ENCODE data around the gene AGAP2.
"Not testable (repeated sequence)": the region's sequence is repeated elsewhere in the genome, so short reads cannot be mapped to it uniquely, and the experiment has no call there.

The AGAP2 gene

DNA sequence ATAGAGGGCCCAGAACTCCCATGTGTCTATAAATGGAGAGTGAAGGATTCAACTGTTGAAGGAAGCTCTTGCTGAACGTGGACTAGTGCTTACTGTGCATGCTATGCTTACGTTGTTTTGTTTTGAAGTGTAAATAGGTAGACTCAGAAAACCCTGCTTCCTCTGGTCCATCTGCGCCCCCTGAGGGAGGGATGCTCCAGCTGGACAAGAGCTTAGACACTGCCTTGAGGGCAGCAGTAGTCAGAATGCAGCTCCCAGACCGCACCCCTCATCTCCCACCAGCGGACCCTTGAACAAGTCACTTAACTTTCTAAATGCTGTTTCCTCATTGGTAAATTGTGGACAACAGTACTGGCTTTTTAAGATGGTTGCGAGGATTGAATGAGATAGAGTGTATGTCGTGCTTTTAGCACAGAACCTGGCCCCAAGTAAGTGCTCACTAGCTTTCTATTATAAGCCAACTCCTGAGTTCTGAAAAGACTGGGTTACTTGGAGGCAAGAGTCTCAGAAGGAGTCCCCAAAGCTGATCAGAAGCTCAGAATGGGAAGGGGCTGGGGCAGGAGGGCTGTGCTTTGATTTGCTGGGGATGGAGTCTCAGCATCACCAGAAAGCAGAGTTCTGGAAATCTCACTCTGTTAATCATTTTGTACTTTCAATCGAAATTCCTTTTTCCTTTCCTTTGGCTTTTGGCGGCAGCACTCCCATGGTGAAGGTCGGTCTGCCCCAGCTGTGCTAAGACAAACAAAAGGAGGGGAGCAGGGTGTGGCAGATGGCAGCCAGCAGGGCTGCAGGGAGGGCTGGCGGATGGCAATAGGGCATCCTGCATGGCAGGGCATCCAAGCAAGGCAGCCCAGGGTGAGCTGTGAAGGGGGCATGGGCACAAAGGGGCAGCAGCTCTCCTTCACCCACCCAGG lies 15.6 kb downstream of the AGAP2 start:
- Histone ChIP-seq H3K9ac (ENCODE audit: low read depth, low read length) (no peak overlapping the region), H3K4me1 (ENCODE audit: control insufficient read depth, insufficient read depth, low read length) (no peaks in the 10 kb centered on the region), H3K4me3 (ENCODE audit: low read depth, low read length) (no peak overlapping the region), H3K9me3 (ENCODE audit: control insufficient read depth, insufficient read depth, low read length) (no peaks in the 10 kb centered on the region), H3K27me3 (ENCODE audit: control insufficient read depth, insufficient read depth, low read length) (peaks cover 48% of the 10 kb centered on the region), H3K36me3 (ENCODE audit: control insufficient read depth, insufficient read depth, low read length) (peaks cover 5% of the 10 kb centered on the region)

DNA sequence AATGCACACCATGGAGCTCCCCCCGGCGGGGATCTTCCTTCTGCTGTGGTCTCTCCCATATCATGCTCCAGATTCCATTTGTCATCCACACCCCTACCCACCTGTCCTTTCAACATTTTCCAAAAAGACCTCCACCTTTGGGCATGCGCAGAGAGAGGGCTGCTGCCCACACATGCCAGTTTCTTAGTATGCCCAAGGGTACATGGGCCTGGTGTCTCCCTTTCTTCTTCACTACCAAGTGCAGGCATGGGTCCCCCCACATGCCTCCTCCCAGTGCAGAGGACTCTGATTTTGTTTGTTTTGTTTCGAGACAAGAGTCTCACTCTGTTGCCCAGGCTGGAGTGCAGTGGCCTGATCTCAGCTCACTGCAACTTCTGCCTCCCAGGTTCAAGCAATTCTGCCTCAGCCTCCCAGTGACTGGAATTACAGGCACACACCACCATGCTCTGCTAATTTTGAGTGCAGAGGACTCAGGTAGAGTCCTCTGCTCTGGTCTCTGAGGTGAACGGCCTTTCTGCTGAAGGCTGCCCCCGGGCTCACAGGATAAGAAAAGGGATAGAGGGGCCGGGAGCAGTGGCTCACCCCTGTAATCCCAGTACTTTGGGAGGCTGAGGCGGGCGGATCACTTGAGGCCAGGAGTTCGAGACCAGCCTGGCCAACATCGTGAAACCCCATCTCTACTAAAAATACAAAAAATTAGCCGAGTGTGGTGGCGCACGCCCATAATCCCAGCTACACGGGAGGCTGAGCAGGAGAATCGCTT lies 16.5 kb downstream of the AGAP2 start:
- not testable (repeated sequence) for H3K4me1 ChIP-seq (ENCODE audit: control insufficient read depth, insufficient read depth, low read length); H3K4me3 ChIP-seq (ENCODE audit: low read depth, low read length); H3K36me3 ChIP-seq (ENCODE audit: control insufficient read depth, insufficient read depth, low read length); H3K9ac ChIP-seq (ENCODE audit: low read depth, low read length); H3K9me3 ChIP-seq (ENCODE audit: control insufficient read depth, insufficient read depth, low read length)
- peaks cover 38% of the 10 kb centered on the region for H3K27me3 ChIP-seq (ENCODE audit: control insufficient read depth, insufficient read depth, low read length)

DNA sequence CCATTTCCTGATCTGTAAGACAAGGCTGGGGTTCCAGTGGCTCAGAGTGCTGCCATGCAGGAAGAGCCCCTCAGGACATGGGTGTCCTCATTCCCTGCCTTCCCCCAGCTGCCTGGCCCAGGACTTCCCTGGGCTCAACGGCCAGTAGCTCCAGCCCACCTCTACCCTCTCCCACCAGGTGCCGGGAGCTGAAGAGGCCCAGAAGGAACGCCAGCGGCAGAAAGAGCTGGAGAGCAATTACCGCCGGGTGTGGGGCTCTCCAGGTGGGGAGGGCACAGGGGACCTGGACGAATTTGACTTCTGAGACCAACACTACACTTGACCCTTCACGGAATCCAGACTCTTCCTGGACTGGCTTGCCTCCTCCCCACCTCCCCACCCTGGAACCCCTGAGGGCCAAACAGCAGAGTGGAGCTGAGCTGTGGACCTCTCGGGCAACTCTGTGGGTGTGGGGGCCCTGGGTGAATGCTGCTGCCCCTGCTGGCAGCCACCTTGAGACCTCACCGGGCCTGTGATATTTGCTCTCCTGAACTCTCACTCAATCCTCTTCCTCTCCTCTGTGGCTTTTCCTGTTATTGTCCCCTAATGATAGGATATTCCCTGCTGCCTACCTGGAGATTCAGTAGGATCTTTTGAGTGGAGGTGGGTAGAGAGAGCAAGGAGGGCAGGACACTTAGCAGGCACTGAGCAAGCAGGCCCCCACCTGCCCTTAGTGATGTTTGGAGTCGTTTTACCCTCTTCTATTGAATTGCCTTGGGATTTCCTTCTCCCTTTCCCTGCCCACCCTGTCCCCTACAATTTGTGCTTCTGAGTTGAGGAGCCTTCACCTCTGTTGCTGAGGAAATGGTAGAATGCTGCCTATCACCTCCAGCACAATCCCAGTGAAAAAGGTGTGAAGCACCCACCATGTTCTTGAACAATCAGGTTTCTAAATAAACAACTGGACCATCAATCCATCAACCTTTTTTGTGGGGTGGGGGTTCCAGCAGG lies 17.6 kb downstream of the AGAP2 start:
- H3K36me3 ChIP-seq (ENCODE audit: control insufficient read depth, insufficient read depth, low read length): peaks cover 5% of the 10 kb centered on the region

DNA sequence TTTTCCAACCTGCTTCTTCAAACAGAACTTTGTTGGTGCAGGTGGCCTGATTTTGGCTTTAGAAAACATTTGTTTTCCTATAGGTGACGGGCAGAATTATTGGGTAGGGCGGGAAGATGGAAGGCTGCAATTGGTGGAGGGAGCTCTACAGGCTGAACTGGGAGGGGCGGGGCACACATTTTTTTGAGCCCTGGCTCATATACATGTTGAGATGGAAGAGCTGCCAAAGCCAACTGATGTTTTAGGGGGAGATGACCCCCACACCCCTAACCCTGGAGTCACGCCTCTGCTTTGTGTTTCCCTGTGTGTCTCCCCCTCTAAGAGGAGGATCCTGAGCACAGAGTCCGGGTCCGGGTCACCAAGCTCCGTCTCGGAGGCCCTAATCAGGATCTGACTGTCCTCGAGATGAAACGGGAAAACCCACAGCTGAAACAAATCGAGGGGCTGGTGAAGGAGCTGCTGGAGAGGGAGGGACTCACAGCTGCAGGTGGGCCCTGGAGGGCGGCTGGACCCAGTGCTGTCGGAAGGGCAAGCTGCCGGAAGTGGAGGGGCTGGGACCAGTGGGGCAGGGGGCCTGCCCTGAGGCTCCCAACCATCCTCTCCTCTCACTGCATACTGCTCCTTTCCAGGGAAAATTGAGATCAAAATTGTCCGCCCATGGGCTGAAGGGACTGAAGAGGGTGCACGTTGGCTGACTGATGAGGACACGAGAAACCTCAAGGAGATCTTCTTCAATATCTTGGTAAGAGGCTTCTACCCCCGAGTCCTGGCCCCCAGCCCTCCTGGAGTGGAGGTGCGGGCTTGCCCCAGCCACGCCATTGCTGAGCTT lies 18.6 kb downstream of the AGAP2 start:
- Histone ChIP-seq H3K4me1 (ENCODE audit: control insufficient read depth, insufficient read depth, low read length) (no peaks in the 10 kb centered on the region), H3K27me3 (ENCODE audit: control insufficient read depth, insufficient read depth, low read length) (peaks cover 22% of the 10 kb centered on the region), H3K9me3 (ENCODE audit: control insufficient read depth, insufficient read depth, low read length) (no peaks in the 10 kb centered on the region), H3K36me3 (ENCODE audit: control insufficient read depth, insufficient read depth, low read length) (peaks cover 8% of the 10 kb centered on the region), H3K4me3 (ENCODE audit: low read depth, low read length) (no peak overlapping the region), H3K9ac (ENCODE audit: low read depth, low read length) (no peak overlapping the region)

More for the DNA sequence above, 17.6 kb downstream of the AGAP2 start:
- Histone ChIP-seq H3K9me3 (ENCODE audit: control insufficient read depth, insufficient read depth, low read length) (no peaks in the 10 kb centered on the region), H3K4me1 (ENCODE audit: control insufficient read depth, insufficient read depth, low read length) (no peaks in the 10 kb centered on the region), H3K4me3 (ENCODE audit: low read depth, low read length) (no peak overlapping the region), H3K9ac (ENCODE audit: low read depth, low read length) (no peak overlapping the region), H3K27me3 (ENCODE audit: control insufficient read depth, insufficient read depth, low read length) (peaks cover 29% of the 10 kb centered on the region)

DNA sequence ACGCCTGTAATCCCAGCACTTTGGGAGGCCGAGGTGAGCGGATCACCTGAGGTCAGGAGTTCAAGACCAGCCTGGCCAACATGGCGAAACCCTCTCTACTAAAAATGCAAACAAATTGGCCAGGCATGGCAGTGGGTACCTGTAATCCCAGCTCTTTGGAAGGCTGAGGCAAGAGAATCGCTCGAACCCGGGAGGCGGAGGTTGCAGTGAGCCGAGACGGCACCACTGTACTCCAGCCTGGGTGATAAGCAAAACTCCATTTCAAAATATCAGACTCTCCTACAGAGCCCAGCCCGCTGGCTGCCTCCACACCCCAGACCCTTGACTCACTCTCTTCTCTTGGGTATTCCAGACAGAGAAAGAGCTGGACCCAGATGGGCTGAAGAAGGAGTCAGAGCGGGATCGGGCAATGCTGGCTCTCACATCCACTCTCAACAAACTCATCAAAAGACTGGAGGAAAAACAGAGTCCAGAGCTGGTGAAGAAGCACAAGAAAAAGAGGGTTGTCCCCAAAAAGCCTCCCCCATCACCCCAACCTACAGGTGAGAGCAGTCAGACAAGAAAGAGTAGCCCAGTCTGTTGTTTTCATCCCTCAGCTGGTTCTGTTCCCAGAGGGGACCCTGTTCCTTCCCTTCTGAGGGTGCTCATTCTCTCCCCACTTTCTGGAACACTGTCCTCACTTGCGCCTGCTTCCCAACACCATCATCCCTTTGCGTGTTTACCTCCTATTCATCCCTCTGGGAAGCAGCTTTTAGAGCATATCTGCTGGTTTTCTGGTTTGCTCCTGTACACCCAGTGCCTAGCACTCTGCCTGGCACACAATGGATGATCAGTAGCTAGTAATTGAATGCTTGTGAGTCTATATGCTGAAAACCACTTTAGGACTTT lies 19.7 kb downstream of the AGAP2 start:
- Histone ChIP-seq H3K36me3 (ENCODE audit: control insufficient read depth, insufficient read depth, low read length) (peaks cover 8% of the 10 kb centered on the region), H3K4me1 (ENCODE audit: control insufficient read depth, insufficient read depth, low read length) (no peaks in the 10 kb centered on the region), H3K9ac (ENCODE audit: low read depth, low read length) (no peak overlapping the region), H3K4me3 (ENCODE audit: low read depth, low read length) (no peak overlapping the region), H3K9me3 (ENCODE audit: control insufficient read depth, insufficient read depth, low read length) (no peaks in the 10 kb centered on the region), H3K27me3 (ENCODE audit: control insufficient read depth, insufficient read depth, low read length) (peaks cover 11% of the 10 kb centered on the region)

DNA sequence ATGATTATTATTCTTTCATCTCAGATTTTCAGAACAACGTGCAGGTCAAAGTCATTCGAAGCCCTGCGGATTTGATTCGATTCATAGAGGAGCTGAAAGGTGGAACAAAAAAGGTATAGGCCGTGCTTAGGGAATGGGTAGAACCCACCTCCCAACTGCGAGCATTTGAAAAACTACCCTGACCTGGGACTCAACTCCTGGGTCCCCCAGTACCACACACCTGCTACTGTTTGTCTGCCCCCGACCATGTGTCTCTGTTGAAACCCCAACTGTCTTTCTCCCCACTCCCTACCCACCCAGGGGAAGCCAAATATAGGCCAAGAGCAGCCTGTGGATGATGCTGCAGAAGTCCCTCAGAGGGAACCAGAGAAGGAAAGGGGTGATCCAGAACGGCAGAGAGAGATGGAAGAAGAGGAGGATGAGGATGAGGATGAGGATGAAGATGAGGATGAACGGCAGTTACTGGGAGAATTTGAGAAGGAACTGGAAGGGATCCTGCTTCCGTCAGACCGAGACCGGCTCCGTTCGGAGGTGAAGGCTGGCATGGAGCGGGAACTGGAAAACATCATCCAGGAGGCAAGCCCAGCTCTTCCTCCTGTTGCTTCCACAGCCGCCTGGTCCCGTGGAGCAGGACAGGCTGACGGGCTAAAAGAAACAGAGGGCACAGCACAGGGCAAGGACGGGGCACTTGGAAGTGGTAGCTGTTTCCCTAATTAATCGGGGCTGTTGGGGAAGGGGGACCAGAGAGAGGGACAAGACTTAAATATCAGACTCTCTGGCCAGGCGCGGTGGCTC lies 20.5 kb downstream of the AGAP2 start:
- Histone ChIP-seq H3K4me3 (ENCODE audit: low read depth, low read length) (no peak overlapping the region), H3K9me3 (ENCODE audit: control insufficient read depth, insufficient read depth, low read length) (no peaks in the 10 kb centered on the region), H3K9ac (ENCODE audit: low read depth, low read length) (no peak overlapping the region), H3K27me3 (ENCODE audit: control insufficient read depth, insufficient read depth, low read length) (peaks cover 4% of the 10 kb centered on the region), H3K4me1 (ENCODE audit: control insufficient read depth, insufficient read depth, low read length) (no peaks in the 10 kb centered on the region), H3K36me3 (ENCODE audit: control insufficient read depth, insufficient read depth, low read length) (peaks cover 8% of the 10 kb centered on the region)

DNA sequence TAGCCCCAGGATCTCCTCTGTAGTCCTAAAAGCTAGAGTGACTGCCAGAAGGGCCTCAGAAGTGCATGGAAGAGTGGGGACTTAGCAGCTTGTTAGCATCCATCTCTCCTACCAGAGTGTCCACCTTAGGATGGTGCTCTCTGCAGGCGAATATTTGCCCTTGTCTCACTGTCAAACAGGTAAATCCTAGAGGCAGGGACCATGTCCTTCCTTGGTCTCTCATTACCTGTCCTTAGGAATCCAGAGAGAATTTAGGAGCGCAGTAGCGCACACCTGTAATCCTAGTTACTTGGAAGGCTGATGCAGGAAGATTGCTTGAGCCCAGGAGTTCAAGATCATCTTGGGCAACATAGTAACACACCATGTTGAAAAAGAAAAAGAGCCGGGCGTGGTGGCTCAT lies 21.4 kb downstream of the AGAP2 start:
- no peak overlapping the region for H3K9ac ChIP-seq (ENCODE audit: low read depth, low read length)
- H3K9me3 ChIP-seq (ENCODE audit: control insufficient read depth, insufficient read depth, low read length): no peaks in the 10 kb centered on the region
- H3K36me3 ChIP-seq (ENCODE audit: control insufficient read depth, insufficient read depth, low read length): peaks cover 8% of the 10 kb centered on the region

DNA sequence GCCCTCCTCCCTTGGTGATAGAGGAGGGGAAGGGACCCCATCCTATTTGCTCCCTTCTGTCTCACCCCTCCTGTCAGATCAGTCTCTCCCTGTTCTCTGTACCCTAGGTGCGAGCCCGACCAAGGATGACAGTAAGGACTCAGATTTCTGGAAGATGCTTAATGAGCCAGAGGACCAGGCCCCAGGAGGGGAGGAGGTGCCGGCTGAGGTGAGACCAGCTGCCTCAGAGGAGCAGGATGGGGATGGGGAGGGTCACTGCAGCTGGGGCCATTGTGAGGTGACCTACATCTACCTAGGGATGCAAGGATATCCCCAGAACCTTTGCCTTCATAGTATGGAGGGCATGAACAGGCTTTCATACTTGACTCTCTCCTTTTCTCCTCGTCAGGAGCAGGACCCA lies 22.2 kb downstream of the AGAP2 start:
- Histone ChIP-seq H3K36me3 (ENCODE audit: control insufficient read depth, insufficient read depth, low read length) (peaks cover 8% of the 10 kb centered on the region), H3K4me1 (ENCODE audit: control insufficient read depth, insufficient read depth, low read length) (no peaks in the 10 kb centered on the region), H3K9me3 (ENCODE audit: control insufficient read depth, insufficient read depth, low read length) (no peaks in the 10 kb centered on the region), H3K9ac (ENCODE audit: low read depth, low read length) (no peak overlapping the region), H3K27me3 (ENCODE audit: control insufficient read depth, insufficient read depth, low read length) (no peaks in the 10 kb centered on the region), H3K4me3 (ENCODE audit: low read depth, low read length) (no peak overlapping the region)

More for the DNA sequence above, 21.4 kb downstream of the AGAP2 start:
- no peaks in the 10 kb centered on the region for H3K4me1 ChIP-seq (ENCODE audit: control insufficient read depth, insufficient read depth, low read length)
- no peaks in the 10 kb centered on the region for H3K27me3 ChIP-seq (ENCODE audit: control insufficient read depth, insufficient read depth, low read length)
- no peak overlapping the region for H3K4me3 ChIP-seq (ENCODE audit: low read depth, low read length)

DNA sequence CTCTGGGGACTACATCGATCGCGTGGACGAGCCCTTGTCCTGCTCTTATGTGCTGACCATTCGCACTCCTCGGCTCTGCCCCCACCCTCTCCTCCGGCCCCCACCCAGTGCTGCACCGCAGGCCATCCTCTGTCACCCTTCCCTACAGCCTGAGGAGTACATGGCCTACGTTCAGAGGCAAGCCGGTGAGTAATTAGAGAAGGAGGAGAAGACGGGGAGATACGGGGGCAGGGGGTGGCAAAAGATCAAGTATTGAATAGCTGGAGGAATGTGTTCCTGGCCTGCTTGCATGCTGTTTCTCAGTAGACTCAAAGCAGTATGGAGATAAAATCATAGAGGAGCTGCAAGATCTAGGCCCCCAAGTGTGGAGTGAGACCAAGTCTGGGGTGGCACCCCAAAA lies 22.8 kb downstream of the AGAP2 start:
- no peaks in the 10 kb centered on the region for H3K27me3 ChIP-seq (ENCODE audit: control insufficient read depth, insufficient read depth, low read length)
- no peak overlapping the region for H3K9ac ChIP-seq (ENCODE audit: low read depth, low read length)
- H3K9me3 ChIP-seq (ENCODE audit: control insufficient read depth, insufficient read depth, low read length): no peaks in the 10 kb centered on the region
- no peaks in the 10 kb centered on the region for H3K4me1 ChIP-seq (ENCODE audit: control insufficient read depth, insufficient read depth, low read length)
- H3K4me3 ChIP-seq (ENCODE audit: low read depth, low read length): no peak overlapping the region
- H3K36me3 ChIP-seq (ENCODE audit: control insufficient read depth, insufficient read depth, low read length): peaks cover 8% of the 10 kb centered on the region

Data from iPS-15b (cell line).